SKM-1 treated with dmso at 0.1 percent for 144 hours (cell line): ENCODE results near the gene INCA1.

Experiments used
- DNase-seq: peaks from one replicate; lab custom pipeline; 2025; ENCODE audit not compliant: unreplicated experiment; lab: John Stamatoyannopoulos, UW

INCA1 gene

DNA sequence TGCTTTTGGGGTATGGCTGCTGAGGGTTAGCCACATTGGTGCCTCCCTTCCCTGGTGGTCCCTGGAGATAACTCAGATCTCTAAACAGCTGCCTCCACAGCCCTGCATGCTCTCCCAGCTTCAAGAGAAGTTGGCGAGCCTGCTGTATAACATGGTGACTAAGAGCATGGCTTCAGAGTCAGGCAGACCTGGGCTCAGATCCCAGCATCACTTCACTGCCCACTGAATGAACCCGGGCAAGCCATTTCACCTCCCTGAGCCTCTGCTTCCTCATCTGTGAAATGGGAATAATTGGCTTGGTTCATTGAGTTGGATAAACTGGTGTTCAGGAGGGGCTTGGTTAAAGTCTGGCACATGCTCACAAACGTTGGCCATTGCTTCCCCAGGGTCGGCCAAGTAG lies 17.0 kb upstream of the INCA1 start:
- DNase-seq, result no peak

DNA sequence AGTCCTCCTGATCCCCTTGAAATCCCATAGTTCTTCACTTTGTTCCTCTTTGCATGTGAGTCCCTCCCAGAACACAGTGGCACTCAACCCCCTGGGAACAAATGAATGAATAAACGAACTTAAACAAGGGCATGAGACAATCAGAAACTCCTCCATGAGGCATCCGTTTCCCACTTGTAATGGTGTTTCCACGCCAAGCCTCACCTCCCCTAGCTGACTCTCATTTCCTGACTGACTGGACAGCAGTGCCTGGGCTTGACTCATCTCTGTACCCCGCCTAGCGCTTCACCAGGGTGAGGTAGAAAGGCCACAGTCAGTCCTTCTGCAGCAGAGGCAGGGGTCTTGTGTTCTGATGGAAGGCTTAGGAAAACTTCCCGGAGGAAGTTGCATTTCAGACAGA lies 14.6 kb upstream of the INCA1 start:
- no peak for DNase-seq

DNA sequence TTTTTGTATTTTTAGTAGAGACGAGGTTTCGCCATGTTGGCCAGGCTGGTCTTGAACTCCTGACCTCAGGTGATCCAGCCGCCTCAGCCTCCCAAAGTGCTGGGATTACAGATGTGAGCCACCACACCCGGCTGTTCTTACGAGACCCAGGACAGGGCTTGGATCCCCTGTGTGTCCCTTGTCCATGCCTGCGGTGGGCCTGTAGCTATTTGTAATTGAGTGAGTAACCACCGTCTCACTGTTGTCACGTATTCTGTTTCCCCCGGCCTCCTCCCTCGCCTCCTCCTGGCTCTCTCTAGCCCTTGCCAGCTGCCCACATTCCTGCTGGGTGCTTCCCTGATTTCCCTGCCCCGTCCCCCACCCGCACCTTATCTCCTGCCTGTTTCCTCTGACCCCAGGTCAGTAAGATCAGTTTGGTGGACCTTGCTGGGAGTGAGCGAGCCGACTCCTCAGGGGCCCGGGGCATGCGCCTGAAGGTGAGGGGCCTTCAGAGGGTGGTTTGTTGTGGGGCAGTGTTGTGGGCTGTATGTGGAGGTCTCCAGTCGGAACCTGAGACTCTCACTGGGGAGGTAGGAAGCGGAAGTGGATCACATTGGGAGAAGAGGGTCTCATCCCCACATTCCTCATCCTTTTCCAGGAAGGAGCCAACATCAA lies 6.0 kb upstream of the INCA1 start:
- DNase-seq, result no peak

DNA sequence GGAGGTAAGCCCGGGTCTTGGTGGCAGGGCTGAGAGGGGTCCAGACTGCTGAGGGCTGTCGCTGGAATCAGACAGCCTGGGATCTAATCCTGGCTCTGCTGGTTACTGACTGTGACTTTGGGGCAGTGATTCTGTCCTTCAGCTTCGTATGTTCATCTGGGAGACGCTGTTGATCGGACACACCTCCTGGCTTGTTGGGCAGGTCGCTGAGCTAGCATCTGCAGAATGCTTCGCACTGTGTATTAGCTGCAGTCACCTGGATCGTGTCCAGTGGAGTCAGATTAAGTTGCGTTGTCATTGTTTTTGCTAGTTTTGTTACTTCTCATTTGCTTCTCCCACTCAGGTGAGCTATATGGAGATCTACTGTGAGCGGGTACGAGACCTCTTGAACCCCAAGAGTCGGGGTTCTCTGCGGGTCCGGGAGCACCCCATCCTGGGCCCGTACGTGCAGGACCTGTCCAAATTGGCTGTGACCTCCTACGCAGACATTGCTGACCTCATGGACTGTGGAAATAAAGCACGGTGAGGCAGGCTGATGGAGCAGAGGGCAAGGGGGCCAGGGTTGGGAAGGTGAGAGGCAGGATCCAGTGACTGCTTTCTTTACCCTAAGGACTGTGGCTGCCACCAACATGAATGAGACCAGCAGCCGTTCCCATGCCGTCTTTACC lies 4.9 kb upstream of the INCA1 start:
- DNase-seq, result no peak

DNA sequence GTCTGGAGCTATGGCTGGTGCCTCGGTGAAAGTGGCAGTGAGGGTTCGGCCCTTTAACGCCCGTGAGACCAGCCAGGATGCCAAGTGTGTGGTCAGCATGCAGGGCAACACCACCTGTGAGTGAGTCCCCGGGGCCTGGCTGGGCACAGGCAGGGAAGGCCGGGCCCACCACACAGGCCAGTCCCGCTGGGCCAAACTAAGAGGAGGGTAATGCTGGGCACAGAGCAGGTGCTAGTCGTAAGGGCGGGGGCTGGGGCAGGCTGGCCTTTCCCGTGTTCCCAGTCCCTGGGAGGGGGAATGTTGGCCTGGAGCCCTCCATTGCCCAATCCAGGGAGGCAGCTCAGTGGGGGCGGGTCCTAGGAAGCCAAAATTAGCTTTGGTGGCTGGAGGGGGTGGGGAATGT lies 2.9 kb upstream of the INCA1 start:
- no peak for DNase-seq

DNA sequence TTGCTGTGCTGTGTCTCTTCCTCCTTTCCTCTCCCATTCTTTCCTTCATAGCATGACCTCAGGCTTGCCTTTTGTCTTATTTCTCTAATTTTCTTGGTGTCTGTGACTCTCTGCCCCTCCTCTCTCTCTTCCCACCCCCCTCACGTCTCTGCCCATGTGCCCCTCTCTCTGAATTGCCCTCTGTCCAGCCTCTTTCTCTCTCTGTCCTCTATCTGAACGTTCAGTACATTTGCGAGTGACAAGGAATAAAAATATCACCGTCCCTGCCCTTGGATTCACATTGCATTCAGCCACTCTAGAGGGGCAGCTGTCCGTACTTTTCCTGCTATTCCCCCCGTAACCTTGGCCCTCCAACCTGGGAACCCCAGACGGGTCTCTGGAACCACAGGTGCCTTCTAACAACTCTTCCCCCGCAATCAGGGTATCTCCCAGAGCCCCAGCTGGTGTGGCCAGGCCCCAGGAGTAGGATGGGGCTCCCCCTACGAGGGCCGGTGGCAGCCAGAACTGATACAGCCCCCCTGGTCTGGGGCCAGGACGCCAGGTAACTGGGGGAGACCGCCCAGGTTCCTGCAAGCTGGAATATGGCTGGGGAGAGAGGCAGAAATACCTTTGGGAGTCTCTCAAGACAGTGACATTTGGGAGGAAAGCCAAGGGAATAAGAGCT lies 2.2 kb upstream of the INCA1 start:
- no peak for DNase-seq

DNA sequence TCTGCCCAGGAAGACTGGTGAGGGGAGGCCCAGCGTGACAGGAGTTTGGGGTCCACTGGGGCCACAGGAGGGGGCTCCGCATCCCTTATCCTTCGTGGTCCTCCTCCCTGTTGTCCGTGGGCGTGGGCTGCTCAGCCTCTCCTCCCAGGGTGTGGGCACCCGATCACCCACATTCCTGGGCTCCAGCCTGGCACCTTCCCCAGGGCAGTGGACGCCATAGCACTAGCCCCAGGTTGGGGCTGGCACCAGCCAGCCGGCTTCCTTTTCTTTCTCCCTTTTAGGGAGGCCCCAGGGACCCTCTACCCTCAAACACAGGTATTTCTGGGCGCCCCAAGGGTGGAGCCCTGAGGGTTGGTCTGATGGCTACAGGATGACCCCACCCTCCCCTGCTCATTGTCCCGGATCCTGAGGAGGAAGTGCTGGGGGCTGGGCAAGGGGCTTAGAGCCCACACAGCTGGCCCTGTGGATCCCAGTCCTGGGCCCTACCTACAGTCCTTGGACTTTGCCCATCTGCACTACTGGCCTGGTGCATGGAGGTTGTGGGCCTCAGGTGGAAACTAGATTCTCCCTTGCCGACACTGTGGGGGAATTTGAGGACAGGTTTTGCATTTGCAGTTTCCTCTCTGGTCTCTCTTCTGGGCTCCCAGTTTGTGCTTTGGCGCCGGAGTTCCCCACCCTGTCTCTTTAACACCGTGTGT lies 1.6 kb upstream of the INCA1 start:
- DNase-seq, result no peak

DNA sequence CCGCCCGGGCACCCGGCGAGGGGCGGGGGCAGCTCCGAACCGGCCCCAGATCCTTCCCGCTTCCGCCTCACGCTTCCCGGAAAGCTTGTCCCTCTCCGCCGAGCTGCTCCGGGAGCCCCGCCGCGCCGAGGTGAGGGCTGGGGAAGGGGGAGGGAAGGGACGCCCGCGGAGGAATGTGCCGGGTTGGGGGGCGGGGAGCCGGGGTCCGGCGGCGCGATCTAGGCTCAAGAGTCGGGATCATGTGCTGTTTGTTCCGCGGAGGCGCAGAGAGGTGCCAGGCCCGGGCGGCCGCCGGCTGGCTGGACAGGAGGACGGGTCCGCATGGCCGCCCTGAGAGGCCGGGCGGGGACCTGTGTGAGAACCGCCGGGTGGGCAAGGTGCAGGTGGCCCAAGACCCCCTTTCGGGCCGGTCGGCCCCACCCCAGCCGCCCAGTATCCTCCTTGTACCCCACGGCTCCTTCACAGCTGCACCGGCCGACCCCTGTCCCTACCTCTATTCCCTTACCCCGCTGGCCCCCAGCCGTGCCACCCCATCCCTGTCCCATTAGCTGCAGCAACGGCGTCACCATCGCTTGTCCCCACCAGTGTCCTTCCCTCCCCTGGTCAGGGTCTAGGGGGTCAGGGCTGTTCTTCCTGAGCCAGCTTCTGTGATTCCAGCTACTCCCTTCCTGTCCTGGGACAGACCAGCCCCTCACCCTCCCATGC lies 857 bp upstream of the INCA1 start:
- DNase-seq, result no peak

DNA sequence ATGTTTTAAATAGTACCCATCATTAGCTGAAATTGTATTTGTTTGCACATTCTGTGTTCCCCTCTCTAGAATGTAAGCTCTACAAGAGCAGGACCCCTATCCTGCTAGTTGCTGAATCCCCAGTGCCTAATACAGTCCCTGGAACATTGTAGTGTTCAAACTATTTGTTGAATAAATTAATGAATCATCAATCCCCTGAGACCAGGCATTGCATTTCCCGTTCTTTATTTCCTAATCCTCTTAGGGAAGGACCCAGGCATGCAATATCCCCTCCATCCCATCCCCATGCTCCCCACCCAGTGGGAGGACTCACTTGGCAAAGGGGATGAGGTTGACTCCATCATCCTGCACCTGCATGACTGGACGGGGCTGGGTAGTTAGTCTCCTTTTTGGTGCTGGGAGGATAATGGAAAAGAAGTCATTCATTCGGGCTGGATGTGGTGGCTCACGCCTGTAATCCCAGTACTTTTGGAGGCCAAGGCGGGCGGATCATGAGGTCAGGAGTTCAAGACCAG lies 3.2 kb downstream of the INCA1 start:
- no peak for DNase-seq

DNA sequence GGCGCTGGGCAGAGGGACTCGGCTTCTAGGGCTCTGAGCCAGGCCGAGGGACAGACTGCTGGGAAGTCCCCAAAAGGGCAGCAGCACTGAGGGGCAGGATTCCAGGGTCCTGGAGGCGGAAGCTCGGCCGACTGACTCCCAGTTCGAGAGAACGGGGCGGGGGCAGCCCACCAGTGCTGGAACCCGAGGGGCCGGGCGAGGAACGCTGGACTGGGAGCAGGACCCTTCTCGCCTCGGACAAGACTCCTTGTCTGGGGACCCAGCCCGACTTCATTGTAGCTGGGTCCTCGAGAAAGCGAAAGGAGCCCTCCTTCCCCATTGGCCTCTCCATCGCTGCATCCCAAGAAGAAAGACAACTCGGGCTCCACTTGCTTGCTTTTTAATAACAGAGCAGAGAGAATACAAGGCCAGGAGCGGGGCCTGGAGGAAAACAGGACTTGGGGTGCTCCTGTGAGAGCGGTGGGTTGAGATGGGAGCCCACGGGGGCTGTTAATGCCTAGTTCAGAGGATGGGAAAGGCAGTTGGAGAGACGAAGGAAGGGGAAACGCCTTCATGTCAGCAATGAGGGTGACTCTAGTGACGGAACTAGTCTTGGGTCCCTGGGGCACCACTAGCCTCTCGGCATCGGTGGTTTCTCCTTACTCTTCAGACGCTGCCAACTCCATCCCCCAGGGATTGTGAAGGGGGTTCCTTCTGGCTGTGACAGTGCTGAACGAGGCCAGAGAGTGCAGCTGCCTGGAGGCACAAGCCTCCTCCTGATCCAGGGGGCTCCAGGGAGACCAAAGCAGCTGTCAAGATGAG lies 9.4 kb downstream of the INCA1 start:
- no peak for DNase-seq

DNA sequence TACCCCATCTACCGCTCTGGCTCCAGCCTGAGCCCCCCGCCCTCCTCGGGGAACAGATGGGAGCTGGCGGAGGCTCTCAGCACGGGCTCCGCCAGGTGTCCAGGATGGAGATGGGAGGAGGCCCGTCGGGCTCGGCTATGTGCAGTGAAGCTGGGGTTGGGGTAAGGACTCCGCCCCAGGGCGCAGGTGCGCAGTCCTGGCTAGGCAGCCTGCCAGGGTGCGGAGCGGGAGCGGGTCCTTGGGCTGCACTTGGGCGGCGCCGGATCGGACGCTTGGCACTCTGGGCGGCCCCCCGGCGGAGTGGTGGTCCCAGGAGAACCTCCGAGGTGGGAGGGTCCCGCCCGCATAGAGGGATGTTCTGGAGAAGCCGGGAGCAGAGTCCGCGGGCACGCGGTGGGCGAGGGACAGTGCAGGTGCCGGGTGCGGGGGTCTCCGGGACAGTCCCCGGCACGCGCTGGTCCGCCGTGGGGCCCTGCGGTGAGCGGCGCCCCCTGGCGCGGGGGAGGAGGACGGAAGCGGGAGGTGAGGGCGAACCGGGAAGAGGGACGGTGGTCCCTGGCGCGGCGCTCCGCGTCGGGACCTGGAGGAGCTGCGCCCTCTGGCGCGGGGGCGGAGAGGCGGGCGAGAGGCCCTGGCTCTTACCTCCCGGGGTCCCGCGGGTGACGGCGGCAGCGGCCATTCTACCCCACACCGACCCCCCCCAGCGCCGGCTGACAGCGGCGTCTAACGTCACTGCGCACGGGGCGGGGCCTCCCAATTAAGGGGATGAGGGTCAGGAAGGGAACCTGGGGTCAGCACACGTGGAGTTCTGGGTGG lies 10.2 kb downstream of the INCA1 start, which contains the start of gene CAMTA2:
Gene CAMTA2, minus strand, starts transcription at position 725 of the 816 bp plus-strand sequence. CDS start 1,453 bp downstream, outside the sequence.
- peak; percentile 13 for DNase-seq

DNA sequence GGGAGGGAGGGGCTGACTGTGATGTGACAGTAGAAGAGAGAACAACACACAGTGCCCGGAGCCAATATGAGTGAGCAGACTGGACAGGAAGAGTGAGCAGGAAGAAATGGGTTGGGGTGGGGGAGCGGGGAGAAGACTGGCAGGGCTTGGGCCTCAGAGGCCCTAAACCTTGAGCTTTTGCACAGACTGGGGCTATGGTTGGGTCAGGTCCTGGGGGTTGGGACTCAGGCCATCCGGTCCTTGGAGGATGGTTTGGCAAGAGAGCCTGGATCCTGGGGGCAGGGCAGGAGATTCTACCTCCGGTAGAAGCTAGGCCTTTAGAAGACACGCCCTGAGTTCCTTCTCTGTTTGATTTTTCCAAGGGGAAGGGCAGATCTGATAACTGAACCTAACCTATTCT lies 10.9 kb downstream of the INCA1 start:
- no peak for DNase-seq

DNA sequence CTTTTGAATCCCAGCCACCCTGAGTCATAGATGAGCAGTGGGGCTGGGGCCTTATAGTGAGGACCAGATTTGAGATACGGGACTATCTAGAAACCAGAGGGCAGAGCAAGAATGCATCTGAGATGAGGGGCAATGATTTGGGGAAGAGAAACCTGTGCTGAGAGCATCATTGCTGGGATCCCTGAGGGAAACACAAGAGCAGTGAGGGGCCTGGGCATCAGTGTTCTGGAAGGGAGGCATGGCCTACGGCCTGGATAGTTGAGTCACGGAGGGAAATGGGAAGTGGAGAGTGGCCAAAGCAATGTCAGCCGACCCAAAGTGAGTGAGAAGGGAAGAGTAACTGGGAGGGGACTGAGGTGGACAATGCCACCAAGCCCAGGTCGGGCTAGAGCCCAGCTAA lies 15.0 kb downstream of the INCA1 start:
- DNase-seq, result no peak

DNA sequence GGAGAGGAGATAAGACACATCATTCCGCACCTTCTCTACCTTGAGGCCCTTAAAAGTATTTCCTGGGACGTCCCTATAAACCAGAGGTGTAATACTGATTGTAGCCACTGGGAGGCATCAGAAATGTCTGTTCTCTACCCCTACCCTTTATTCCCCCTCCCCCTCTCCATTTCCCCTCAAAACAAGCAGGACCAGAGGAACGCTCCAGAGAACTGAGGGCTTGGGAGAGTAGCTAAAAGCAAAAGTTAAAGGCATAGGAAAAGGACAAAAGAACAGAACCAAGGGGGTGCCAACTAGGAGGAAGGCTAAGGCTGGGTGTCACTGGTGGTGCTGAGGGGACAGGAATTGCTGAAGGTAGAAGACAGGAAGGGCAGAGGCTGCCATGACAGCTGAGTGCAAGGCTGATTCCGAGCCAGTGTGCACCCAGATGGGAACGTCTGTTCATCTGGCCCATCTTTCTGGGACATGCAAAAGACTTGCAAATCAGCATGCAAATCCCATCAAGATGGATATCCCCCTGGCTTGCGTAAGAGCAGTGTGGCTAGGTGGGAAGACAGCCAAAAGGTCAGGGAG lies 16.6 kb downstream of the INCA1 start:
- no peak for DNase-seq

DNA sequence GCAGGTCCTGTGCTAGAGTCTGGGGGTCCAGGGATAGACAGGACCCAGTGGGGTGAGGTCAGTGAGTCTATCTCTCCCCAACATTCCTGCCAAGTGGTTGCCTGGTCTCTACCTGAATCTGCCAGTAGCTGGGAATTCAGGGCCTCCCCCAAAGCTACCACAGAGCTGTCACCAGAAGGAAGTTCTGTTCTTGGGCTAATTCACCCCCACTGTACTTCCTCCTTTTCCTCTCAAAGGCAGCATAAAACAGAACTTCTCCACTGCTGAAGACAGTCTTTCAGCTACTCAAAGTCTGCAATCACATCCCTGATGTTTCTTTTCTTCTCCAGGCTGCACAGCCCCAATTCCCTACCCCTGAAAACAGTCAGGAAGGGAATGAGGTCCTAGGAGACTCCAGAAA lies 18.6 kb downstream of the INCA1 start:
- peak; percentile 34 for DNase-seq

DNA sequence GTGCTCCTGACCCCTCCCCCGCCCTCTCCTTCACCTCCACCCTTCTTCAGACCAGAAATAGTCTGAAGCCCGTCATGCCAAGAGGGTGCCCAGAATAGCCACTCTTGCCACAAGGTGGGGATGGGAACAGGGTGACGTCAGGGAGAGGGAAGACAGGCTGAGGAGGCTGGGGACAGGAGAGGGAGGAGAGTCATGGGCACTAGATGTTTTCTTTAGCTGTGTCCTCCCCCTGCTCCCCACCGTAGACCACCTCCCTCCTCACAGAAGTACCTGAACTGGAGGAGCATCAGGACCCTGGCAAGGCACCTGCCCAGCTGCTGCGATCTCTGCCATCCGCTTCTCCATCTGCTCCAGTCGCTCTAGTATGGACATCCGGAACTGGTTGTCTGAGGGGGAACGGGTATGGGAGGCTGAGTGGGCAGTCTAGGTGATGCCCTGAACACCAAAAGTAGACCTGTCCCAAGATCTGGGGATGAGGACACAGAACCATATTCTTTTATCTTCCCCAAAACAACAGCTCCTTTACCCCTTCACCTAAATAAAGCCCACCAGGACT lies 23.1 kb downstream of the INCA1 start:
- DNase-seq, result no peak

DNA sequence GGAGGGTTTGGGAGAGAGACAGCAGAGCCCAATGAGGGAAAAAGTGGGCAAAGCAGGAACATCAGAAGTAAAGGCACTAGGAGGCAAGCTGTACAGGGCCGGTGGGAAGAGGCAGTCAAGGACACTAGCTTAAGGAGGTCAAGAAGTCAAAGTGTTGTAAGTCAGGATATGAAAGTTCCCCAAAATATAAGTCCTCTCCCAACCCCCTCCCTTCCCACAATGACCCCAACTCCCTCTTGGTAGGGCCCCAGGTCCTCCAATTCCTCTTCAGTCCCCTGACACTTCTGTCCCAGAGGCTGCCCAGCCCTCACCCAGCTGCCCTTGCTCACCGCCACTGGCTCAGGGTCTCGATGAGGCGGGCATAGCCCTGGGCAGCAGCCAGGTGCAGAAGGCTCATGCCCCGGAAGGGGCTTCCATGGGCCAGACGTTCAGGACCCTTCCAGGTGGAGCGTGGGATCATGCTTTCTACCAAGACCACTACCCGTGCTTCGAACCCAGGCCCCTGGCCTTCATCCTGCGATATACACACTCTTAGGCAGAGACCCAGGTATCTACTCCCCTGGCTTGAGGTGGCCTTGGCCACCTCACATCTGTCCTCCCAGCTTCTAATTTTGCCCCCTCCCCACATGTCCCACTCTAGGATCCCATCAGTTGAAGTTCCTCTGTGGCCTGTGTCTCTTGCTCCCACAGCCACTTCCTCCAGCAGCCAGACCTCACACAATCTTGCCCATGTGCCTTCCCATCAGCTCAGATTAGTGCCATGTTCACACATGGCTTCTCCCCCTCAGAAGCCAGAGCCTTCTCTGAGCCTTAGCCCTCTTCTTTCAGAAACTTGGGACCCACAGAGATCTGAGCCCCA lies 23.8 kb downstream of the INCA1 start:
- peak; percentile 44 for DNase-seq

DNA sequence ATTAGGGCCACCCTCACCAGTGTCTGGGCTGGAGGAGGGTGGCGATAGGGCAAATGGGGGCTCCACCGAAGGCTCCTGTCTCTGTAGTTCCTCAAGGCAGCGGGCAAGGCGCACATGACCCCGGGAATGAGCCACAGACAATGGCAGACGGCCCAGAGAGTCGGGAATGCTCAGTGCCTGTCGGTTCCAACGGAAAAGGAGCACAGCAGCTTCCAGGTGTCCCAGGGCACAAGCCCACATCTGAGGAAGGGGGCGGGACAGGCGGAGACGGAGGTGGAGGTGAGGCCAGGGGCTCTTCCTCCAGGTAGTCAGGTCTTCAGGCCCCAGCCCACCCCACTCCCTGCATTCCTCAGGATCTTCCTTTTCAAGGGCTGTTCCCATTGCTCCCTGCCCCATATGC lies 24.6 kb downstream of the INCA1 start:
- DNase-seq, result no peak
